Spleen (tissue), 11 donors: ENCODE data around the gene BPIFB3. TPM values are rescaled to one million over a fixed set of nuclear protein-coding genes. Genes with fewer than 3 reads are reported as not detected.

Source experiments
- DNase-seq: peaks from one replicate; pipeline ENCODE4 v3.0.0-alpha.2; 2020
- H3K27ac ChIP-seq, 8 donors: fragments of 200-600 bp; sonication (generic) in 7 of 8; 1 replicate in 4 of 8; 2 replicates in 4 of 8; pipeline versions ENCODE4 v1.5.0 to v1.8.0; 2016 to 2021; ENCODE audit warnings: inconsistent platforms in 4 of 8, mild to moderate bottlenecking in 4 of 8, moderate library complexity in 1 of 8
- H3K27me3 ChIP-seq, 7 donors: fragments of 200-600 bp; sonication (generic) in 6 of 7; replicated peaks in 1 of 7; 1 replicate in 4 of 7; 2 replicates in 3 of 7; pipeline versions ENCODE4 v1.5.0 to v1.8.0; 2016 to 2021; ENCODE audit warnings: inconsistent platforms in 3 of 7, mild to moderate bottlenecking in 1 of 7
- H3K36me3 ChIP-seq, 6 donors: fragments of 200-600 bp; sonication (generic) in 5 of 6; 1 replicate in 4 of 6; 2 replicates in 2 of 6; pipeline versions ENCODE4 v1.5.0 to v1.8.0; 2016 to 2021; ENCODE audit warnings: inconsistent platforms in 2 of 6
- H3K4me1 ChIP-seq, 6 donors: fragments of 200-600 bp; sonication (generic) in 5 of 6; 1 replicate in 3 of 6; 2 replicates in 3 of 6; pipeline versions ENCODE4 v1.5.0 to v1.8.0; 2016 to 2021; ENCODE audit warnings: inconsistent platforms in 3 of 6
- H3K4me3 ChIP-seq, 8 donors: fragments of 200-600 bp; sonication (generic) in 7 of 8; 1 replicate in 4 of 8; 2 replicates in 4 of 8; pipeline versions ENCODE4 v1.5.0 to v1.8.0; 2016 to 2021; ENCODE audit warnings: inconsistent platforms in 4 of 8, mild to moderate bottlenecking in 4 of 8, moderate library complexity in 2 of 8
- H3K9me3 ChIP-seq, 8 donors: fragments of 200-600 bp; sonication (generic) in 7 of 8; 1 replicate in 4 of 8; 2 replicates in 4 of 8; pipeline versions ENCODE4 v1.5.0 to v1.8.0; 2016 to 2021; ENCODE audit warnings: inconsistent platforms in 4 of 8
- CTCF ChIP-seq, 11 experiments: fragments of 200-600 bp in 7 of 11; fragments of 450-650 bp in 4 of 11; sonication (generic) in 4 of 11; IDR thresholded peaks in 8 of 11; conservative IDR thresholded peaks in 3 of 11; 1 replicate in 7 of 11; 2 replicates in 4 of 11; pipeline versions ENCODE4 v1.4.0 to v1.8.0; 2016 to 2021; ENCODE audit warnings: antibody characterized with exemption in 11 of 11, inconsistent platforms in 4 of 11, mild to moderate bottlenecking in 1 of 11
- POLR2A ChIP-seq, 3 donors: fragments of 450-650 bp; IDR thresholded peaks; one replicate each; pipeline ENCODE4 v1.5.1; 2017; ENCODE audit warnings: antibody characterized with exemption in 3 of 3, mild to moderate bottlenecking in 1 of 3
- POLR2AphosphoS5 ChIP-seq, 3 donors: sonication (generic); formaldehyde crosslinking; IDR thresholded peaks; one replicate each; pipeline ENCODE4 v1.5.1; 2017; ENCODE audit warnings: antibody characterized with exemption in 3 of 3
- WGBS, 5 donors: extraction: QIAGEN DNeasy Blood & Tissue Kit in 3 of 5; methylation state at CpG; one replicate each; pipeline versions ENCODE4 v1.1.5 to v1.1.7; 2013 to 2018; 5-methylcytosine and 5-hydroxymethylcytosine counted together
- intact Hi-C: fragments of 100-400 bp; cut with DNase I; formaldehyde crosslinking; loops from one replicate; pipeline ENCODE4 v1.15.0; 2023; ENCODE audit warnings: low total_unique reads
- polyA plus RNA-seq, 3 donors: library from polyadenylated mRNA; stranded (reverse); fragments of 200-250 nt; gene quantifications; one replicate each; pipeline ENCODE4 v1.2.1, GENCODE V29; 2013
- total RNA-seq, 7 donors: library from RNA; depleted of rRNA in 3 of 7; stranded (reverse); fragments of >200 nt in 3 of 7; fragmentation: NEBNext Ultra II Directional in 4 of 7; extraction: Animal tissue kit (Norgen Biotek cat#: 25700) in 4 of 7; gene quantifications; one replicate each; pipeline versions ENCODE4 v1.1.0 to v1.2.1, GENCODE V29; 2016 to 2021
- donor health status: healthy with polysubstance abuse.
- donor health status: DM: no; HTN: no; CAD: no; lungs with moderate emphysema.
- donor health status: DM: no; HTN: no; CAD: no.
- donor health status: Bipolar disorder and iron deficiency.
- donor health status: healthy.
- donor health status: DM: no; HTN: no; CAD: no.
- donor health status: DM: yes; HTN: yes; CAD: no.

The BPIFB3 gene
- total and polyA plus RNA-seq, 10 donors = not detected

- TF ChIP-seq POLR2A (IDR thresholded peaks at IDR 0.05) = no peak
- TF ChIP-seq CTCF (IDR thresholded peaks at IDR 0.05 in 8 of 11, conservative IDR thresholded peaks at IDR 0.05 in 3 of 11) = no peak
- TF ChIP-seq POLR2AphosphoS5 (IDR thresholded peaks at IDR 0.05) = no peak
- no peaks in the 10 kb centered on the region for H3K36me3 ChIP-seq
- H3K4me1 ChIP-seq = no peaks in the 10 kb centered on the region
- WGBS, 5 donors = 70 to 80% (median 72%) methylated on average over 8 of the region's 8 CpGs
- H3K27ac ChIP-seq = no peak overlapping the region
- no peak for DNase-seq
- no peaks in the 10 kb centered on the region for H3K27me3 ChIP-seq
- H3K4me3 ChIP-seq = no peak overlapping the region
- intact Hi-C loops = no loop called here
- no peaks in the 10 kb centered on the region for H3K9me3 ChIP-seq
These were observed 56.6 kb downstream of the BPIFB3 start for GRCh38 chr20:33110147-33110825.

DNA sequence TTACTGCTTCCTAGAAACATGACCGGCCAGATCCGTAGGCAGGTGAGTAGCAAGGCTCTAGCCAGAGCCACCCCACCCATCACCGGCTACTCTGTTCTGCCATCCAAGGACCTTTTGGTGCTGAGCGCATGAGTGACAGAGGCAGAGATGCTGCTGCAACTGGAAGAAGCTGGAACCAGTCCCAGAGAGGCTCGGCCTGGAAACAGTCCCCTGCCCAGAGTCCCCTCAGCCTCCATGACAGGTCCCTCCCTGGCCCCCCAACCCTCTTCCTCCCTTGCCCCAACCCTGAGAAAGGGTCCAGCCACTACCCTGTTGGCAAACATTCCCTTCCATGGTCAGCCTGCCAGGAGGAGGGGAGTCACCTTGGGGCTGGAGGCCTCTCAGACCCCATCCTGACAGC is 57.6 kb downstream of the BPIFB3 start:
- DNase-seq = no peak
- Histone ChIP-seq H3K36me3 (no peaks in the 10 kb centered on the region), H3K9me3 (no peaks in the 10 kb centered on the region), H3K27ac (no peak overlapping the region), H3K27me3 (no peaks in the 10 kb centered on the region), H3K4me1 (no peaks in the 10 kb centered on the region), H3K4me3 (no peak overlapping the region)
- WGBS, 5 donors = 90 to 97% (median 93%) methylated on average over 5 of the region's 5 CpGs
- TF ChIP-seq POLR2AphosphoS5 (IDR thresholded peaks at IDR 0.05) = no peak
- TF ChIP-seq POLR2A (IDR thresholded peaks at IDR 0.05) = no peak
- TF ChIP-seq CTCF (IDR thresholded peaks at IDR 0.05 in 8 of 11, conservative IDR thresholded peaks at IDR 0.05 in 3 of 11) = no peak
- intact Hi-C loops = no loop called here

- no peak overlapping the region for H3K4me3 ChIP-seq
- 72 to 88% (median 84%) methylated on average over 7 of the region's 7 CpGs for WGBS, 5 donors
These were observed 59.1 kb downstream of the BPIFB3 start for GRCh38 chr20:33112547-33113386.

More at GRCh38 chr20:33112547-33113386, 59.1 kb downstream of the BPIFB3 start:
- no peaks in the 10 kb centered on the region for H3K4me1 ChIP-seq
- H3K36me3 ChIP-seq = no peaks in the 10 kb centered on the region
- H3K9me3 ChIP-seq = no peaks in the 10 kb centered on the region
- no peak overlapping the region for H3K27ac ChIP-seq
- intact Hi-C loops = no loop called here
- no peaks in the 10 kb centered on the region for H3K27me3 ChIP-seq
- no peak for DNase-seq
- TF ChIP-seq POLR2AphosphoS5 (IDR thresholded peaks at IDR 0.05) = no peak
- no peak for TF ChIP-seq POLR2A (IDR thresholded peaks at IDR 0.05)
- TF ChIP-seq CTCF (IDR thresholded peaks at IDR 0.05 in 8 of 11, conservative IDR thresholded peaks at IDR 0.05 in 3 of 11) = no peak
